ENCODE data around the gene SGTA.

DNA sequence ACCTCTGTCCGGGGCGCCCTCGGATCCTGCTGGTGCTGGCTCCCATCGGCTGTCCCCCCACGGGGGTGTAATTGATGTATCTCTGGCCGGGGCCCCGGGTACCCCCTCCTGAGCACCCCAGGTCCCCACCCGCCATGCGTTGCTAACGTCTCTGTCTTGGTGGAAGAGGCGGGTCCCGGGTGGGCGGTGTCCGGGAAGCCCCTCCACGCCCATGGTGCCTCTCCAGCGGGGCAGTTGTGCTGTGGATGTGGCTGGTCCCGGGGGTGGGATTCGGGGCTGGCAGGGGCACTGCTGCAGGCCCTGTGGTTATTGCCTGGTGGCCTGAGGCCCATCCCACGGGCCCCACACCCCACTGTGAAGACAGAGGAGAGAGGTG lies 66.8 kb downstream of the SGTA start:
- TF ChIP-seq CTCF (IDR thresholded peaks at IDR 0.05) (no peak), ZFX (IDR thresholded peaks at IDR 0.05; ENCODE audit: borderline replicate concordance) (no peak)
